Stimulated activated CD8-positive, alpha-beta memory T cell treated with anti-CD3 and anti-CD28 coated beads, Interleukin-4, amount 100 ng/mL, for 24 hours (primary cell): ENCODE data around the gene SGSM1.
"Not testable (repeated sequence)": the region's sequence is repeated elsewhere in the genome, so short reads cannot be mapped to it uniquely, and the experiment has no call there.

Experiments
- DNase-seq: peaks from one replicate; pipeline ENCODE4 v3.0.0-alpha.2; 2020; ENCODE audit warnings: low read depth

SGSM1 gene

DNA sequence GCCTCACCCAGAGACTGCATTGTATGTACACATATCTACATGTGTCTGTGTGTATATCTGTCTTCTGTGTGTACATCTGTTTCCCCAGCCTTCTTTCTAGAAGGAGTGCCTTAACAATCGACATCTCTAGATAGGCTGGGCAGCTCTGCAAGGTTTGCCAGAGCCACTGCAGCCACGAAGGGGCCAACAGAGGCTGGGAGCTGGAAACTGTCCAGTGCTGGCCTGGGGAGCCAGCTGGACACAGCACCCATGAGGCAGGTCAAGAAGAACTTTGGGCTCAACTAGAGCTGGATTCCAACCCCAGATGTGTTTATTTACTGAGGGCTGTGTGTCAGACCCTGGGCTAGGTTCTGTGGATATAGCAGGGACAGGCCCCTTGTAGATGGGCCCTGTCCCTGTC lies 3.3 kb downstream of the SGSM1 start:
- DNase-seq, result no peak

- no peak for DNase-seq
Observed at GRCh38 chr22:24810043-24810749, 4.2 kb downstream of the SGSM1 start.

GRCh38 chr22:24812950-24813775 lies 7.2 kb downstream of the SGSM1 start:
- no peak for DNase-seq

DNA sequence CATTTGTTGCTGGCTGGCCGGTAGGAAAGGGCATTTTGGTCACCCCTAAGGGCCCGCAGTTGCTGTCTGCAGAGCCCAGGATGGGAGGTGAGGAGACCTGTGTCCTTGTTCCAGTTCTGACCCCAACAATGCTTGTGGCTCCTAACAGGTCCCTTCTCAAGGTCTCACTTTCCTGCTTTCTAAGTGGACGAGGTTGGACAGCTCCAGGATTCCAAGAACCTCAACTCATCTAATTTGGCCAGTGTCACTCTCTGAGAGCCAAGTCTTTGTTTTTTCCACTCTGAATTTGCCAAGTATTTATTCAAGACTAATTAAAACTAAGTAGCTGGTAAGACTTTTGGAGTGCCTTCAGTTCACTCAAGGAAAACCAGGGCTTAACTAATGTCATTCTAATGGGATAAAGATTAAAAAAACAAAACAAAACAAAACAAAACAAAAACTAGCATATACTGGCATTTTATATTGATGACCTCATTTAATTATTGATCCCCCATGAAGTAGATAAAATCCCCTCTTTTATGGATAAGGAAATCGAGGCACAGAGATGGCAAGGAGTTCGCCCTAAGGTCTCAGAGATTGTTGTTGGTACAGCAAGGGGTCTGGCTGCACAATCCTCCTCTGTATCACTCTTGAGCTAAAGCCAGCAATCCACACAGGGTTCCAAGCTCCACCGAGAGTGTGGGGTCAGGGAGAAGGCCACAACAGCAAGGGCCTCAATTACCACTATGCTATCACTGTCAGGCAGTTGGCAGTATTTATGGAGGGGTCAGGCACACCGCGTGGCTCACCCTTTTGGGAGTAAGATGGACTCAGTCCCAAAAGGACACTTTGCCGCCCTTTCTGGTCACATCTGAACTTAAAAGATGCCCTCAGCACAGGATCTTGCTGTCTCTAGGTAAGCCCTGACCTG lies 8.1 kb downstream of the SGSM1 start:
- no peak for DNase-seq

DNA sequence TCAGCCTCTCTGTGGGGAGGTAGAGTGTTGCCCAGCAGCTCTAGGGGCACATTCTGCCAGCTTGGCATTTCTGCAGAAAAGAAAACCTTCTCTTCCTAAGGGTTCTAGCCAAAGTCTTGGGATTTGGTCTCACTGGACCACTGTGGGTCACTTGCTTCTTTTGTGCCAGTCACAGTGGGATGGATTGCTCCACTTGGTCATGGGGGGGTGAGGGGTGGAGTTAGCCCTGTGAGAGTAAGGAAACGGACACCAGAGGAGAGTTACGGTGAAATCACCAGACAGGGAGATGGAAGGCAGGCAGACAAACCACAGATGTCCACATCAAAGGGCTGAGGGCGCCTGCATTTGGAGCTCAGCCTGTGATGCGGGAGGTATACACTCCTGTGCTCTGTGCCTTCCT lies 10.8 kb downstream of the SGSM1 start:
- no peak for DNase-seq

- no peak for DNase-seq
Observed at GRCh38 chr22:24819487-24819886, 13.5 kb downstream of the SGSM1 start.

DNA sequence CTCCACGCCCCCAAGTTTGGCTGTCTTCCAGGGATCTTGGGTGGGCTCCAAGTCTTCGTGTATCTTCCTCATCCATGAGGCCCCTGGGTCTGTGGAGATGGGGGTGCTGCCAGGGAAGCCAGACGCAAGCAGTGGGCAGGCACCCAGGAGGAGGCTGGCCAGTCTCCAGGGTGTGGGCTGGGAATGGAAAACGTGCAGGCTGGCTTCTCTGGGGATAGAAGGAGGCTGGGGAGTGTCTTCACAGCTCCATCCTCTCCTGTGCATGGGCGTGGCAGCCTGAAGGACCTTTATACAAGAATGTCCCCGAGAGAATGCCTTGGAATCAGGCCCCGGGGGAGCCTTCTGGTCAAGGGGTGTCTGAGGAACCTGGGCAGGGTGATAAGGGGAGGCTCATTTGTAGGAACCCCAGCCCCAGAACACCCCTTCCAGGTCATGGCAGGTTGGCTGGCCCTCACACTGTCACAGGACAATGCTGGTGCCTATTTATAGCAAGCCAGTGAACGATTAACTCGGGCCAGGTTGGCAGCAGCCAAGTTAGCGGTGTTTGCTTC lies 14.0 kb downstream of the SGSM1 start:
- no peak for DNase-seq

GRCh38 chr22:24822471-24822870 lies 16.5 kb downstream of the SGSM1 start:
- DNase-seq, result no peak

GRCh38 chr22:24823787-24824186 lies 17.8 kb downstream of the SGSM1 start:
- no peak for DNase-seq

- DNase-seq, result no peak
Observed at GRCh38 chr22:24824250-24824649, 18.2 kb downstream of the SGSM1 start.

DNA sequence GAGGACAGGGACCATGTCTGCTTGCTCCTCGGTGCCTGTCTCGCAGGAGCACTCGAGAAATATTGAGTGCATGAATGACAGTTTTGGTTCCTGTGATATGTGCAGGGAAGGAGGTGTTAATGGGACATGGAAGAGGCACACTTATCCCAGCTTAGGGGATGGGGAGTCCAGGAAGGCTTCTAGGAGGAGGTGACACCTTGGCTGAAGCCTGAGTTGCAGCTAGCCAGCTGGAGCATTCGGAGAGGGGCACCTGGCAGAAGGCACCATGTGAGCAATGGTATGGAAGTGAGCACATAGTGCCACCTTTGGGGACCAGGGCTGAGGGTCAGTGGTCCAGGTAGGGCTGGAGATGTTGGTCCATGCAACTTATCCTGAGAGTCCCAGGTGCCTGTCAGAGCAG lies 18.9 kb downstream of the SGSM1 start:
- no peak for DNase-seq

GRCh38 chr22:24826710-24827285 lies 20.8 kb downstream of the SGSM1 start:
- no peak for DNase-seq

GRCh38 chr22:24827296-24827695 lies 21.3 kb downstream of the SGSM1 start:
- DNase-seq, result no peak

GRCh38 chr22:24830205-24830979 lies 24.4 kb downstream of the SGSM1 start:
- DNase-seq, result no peak

DNA sequence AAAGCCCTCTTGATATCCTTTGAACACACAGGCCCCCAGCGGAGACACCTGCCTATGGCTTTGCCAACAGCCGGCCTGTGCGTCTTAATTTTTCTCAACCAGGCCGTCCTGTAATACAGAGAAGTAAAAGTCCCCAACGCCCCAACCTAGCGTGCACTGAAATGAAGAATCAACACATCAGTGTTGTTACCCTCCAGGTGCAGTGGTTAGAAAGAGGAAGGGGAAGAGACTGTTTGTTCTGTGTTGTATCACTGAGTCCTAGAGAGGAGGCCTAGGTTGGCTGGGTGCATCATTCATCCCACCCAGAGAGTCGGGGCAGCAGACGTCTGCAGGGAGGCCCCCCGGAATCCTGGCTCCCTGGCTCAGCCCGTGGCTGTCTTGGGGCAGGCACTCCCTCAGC lies 25.7 kb downstream of the SGSM1 start:
- DNase-seq, result no peak

DNA sequence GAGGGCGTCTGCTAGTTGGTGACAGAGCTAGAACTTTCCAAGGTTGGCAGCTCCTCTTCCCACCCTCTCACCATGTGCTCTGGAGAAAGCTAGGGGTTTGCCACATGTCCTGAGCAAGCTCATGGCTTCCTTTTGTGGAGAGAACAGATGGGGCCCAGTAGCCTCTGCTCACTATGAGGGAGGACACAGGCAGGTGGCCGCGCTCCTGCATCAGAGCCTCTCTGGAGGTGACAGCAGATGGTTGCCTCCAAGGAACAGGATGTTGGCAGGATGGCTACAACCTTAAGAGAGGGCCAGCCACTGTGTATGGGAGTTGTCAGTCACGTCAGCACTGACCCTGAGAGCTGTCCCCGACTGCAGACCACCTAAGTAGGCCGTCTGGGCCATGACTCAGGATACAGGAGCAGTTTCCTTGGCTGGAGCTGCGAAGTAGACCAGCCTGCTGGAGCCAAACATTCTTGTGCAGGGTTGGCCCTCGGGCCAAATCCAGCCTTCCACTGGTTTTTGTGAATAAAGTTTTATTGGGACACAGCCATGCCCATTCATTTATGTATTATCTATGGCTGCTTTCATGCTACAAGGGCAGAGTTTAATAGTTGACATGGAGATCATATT lies 28.0 kb downstream of the SGSM1 start:
- no peak for DNase-seq

GRCh38 chr22:24834845-24835570 lies 29.0 kb downstream of the SGSM1 start:
- no peak for DNase-seq

- DNase-seq, result no peak
Observed at GRCh38 chr22:24836282-24836681, 30.3 kb downstream of the SGSM1 start.

GRCh38 chr22:24837517-24837916 lies 31.5 kb downstream of the SGSM1 start:
- not testable (repeated sequence) for DNase-seq

DNA sequence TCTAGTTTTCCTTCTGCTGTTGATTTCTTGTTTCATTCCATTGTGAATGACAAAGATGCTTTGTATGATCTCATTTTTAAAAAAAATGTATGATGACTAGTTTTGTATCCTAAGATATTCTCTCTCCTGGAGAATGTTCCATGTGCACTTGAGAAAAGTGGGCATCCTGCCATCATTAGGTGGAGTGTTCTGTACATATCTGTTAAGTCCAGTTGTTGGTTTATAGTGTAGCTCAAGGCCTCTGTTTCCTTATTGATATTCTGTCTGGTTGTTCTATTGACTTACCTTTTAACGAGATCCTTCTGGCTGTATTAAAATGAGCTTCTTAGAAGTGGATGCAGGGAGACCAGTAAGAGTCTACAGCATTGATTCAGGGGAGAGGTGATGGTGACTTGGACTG lies 35.2 kb downstream of the SGSM1 start:
- no peak for DNase-seq
